ENCODE measurements around the gene BSN.

BSN gene

GRCh38 chr3:49553692-49554632, at the start of gene BSN:
BSN (plus strand) TSS chr3:49554477; CDS start chr3:49554603, 126 bp downstream.
- peak; percentile 83 to 89 for DNase-seq (ENCODE audit: extremely low read depth in 1 of 2, low read depth in 1 of 2)

GRCh38 chr3:49506906-49507305, 47.4 kb upstream of the BSN start:
- DNase-seq (ENCODE audit: extremely low read depth in 1 of 2, low read depth in 1 of 2) = no peak

- DNase-seq (ENCODE audit: extremely low read depth in 1 of 2, low read depth in 1 of 2) = no peak
Measured at GRCh38 chr3:49509028-49509561, 45.2 kb upstream of the BSN start.

- DNase-seq (ENCODE audit: extremely low read depth in 1 of 2, low read depth in 1 of 2) = no peak
Measured at GRCh38 chr3:49511639-49512038, 42.6 kb upstream of the BSN start.

GRCh38 chr3:49512781-49513355, 41.4 kb upstream of the BSN start:
- no peak for DNase-seq (ENCODE audit: extremely low read depth in 1 of 2, low read depth in 1 of 2)

- DNase-seq (ENCODE audit: extremely low read depth in 1 of 2, low read depth in 1 of 2) = no peak
Measured at GRCh38 chr3:49513494-49514124, 40.7 kb upstream of the BSN start.

- DNase-seq (ENCODE audit: extremely low read depth in 1 of 2, low read depth in 1 of 2) = no peak
Measured at GRCh38 chr3:49518016-49518415, 36.3 kb upstream of the BSN start.

GRCh38 chr3:49518441-49518840, 35.8 kb upstream of the BSN start:
- no peak for DNase-seq (ENCODE audit: extremely low read depth in 1 of 2, low read depth in 1 of 2)

GRCh38 chr3:49519296-49519695, 35.0 kb upstream of the BSN start:
- no peak for DNase-seq (ENCODE audit: extremely low read depth in 1 of 2, low read depth in 1 of 2)

- no peak for DNase-seq (ENCODE audit: extremely low read depth in 1 of 2, low read depth in 1 of 2)
Measured at GRCh38 chr3:49519916-49520385, 34.3 kb upstream of the BSN start.

GRCh38 chr3:49523756-49524747, 30.2 kb upstream of the BSN start:
- no peak for DNase-seq (ENCODE audit: extremely low read depth in 1 of 2, low read depth in 1 of 2)

GRCh38 chr3:49529567-49529966, 24.7 kb upstream of the BSN start:
- DNase-seq (ENCODE audit: extremely low read depth in 1 of 2, low read depth in 1 of 2) = peak in 1 of 2 donors; percentile 6

- no peak for DNase-seq (ENCODE audit: extremely low read depth in 1 of 2, low read depth in 1 of 2)
Measured at GRCh38 chr3:49530231-49530630, 24.0 kb upstream of the BSN start.

- no peak for DNase-seq (ENCODE audit: extremely low read depth in 1 of 2, low read depth in 1 of 2)
Measured at GRCh38 chr3:49530701-49531100, 23.6 kb upstream of the BSN start.

GRCh38 chr3:49531218-49531617, 23.1 kb upstream of the BSN start:
- no peak for DNase-seq (ENCODE audit: extremely low read depth in 1 of 2, low read depth in 1 of 2)

- peak in 1 of 2 donors; percentile 5 for DNase-seq (ENCODE audit: extremely low read depth in 1 of 2, low read depth in 1 of 2)
Measured at GRCh38 chr3:49531715-49532114, 22.6 kb upstream of the BSN start.

- DNase-seq (ENCODE audit: extremely low read depth in 1 of 2, low read depth in 1 of 2) = no peak
Measured at GRCh38 chr3:49533031-49533430, 21.2 kb upstream of the BSN start.

GRCh38 chr3:49533786-49534519, 20.3 kb upstream of the BSN start:
- no peak for DNase-seq (ENCODE audit: extremely low read depth in 1 of 2, low read depth in 1 of 2)

Data from stimulated activated CD8-positive, alpha-beta memory T cell treated with anti-CD3 and anti-CD28 coated beads, Interleukin-7, amount 100 ng/mL, for 48 hours (primary cell).